Activated CD8-positive, alpha-beta memory T cell treated with anti-CD3 and anti-CD28 coated beads, Interleukin-2, amount 50 U/mL, for 24 hours (primary cell): ENCODE measurements around the gene FAM81A.
"Not testable (repeated sequence)": the region's sequence is repeated elsewhere in the genome, so short reads cannot be mapped to it uniquely, and the experiment has no call there.

Source experiments
- DNase-seq: peaks from one replicate; pipeline ENCODE4 v3.0.0-alpha.2; 2020; ENCODE audit errors: extremely low read depth

FAM81A gene

DNA sequence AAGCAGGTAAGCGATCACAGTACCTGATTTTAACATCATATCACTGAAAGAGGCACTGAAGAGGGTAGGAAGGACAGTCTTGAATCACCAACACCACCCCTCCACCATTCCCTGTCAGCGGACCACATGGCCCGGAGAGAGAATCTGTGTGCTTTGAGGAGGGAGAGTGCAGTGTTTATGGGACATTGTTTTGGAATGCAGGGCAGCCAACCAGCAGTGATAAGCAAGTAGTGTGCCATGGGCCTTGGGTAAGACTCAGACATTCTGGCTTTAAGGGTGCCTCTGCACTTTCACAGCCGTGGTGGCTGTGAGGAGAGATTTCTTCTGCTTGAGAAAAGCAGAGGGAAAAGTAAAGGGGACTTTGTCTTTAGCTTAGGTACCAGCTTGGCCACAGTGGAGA is 46.4 kb downstream of the FAM81A start:
- DNase-seq: no peak

DNA sequence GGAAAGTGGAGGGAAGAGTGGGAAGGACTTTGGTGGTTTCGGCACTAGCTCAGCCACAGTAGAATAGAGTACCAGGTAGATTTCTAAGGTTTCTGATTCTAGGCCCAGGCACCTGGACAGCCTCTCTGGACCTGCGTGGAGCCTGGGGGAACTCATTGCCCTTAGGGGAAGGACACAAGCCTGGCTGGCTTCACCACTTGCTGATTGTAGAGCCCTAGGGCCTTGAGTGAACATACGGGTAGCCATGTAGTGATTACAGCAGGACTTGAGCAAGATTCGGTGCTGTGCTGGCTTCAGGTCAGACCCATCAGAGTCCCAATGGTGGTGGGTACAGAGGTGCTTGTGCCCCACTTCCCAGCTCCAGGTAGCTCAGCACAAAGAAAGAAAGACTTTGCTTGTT is 47.0 kb downstream of the FAM81A start:
- DNase-seq: no peak

DNA sequence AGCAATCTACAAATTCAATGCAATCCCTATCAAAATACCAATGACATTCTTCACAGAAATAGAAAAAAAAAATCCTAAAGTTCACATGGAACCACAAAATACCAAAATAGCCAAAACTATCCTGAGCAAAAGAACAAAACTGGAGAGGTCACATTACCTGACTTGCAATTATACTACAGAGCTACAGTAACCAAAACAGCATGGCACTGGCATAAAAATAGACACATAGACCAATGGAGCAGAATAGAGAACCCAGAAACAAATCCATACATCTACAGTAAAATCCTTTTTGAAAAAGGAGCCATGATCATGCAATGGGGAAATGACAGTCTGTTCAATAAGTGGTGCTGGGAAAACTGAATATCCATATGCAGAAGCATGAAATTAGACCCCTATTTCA is 51.5 kb downstream of the FAM81A start:
- DNase-seq: not testable (repeated sequence)

DNA sequence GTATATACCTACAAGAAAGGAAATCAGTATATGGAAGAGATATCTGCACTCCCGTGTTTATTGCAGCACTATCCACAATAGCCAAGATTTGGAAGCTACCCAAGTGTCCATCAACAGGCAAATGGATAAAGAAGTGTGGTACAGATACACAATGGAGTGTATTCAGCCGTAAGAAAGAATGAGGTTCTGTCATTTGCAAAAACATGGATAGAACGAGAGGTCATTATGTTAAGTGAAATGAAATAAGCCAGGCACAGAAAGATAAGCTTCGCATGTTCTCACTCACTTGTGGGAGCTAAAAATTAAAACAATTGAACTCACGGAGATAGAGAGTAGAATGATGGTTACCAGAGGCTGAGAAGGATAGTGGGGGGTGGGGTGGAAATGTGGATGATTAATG is 53.1 kb downstream of the FAM81A start:
- DNase-seq: no peak

DNA sequence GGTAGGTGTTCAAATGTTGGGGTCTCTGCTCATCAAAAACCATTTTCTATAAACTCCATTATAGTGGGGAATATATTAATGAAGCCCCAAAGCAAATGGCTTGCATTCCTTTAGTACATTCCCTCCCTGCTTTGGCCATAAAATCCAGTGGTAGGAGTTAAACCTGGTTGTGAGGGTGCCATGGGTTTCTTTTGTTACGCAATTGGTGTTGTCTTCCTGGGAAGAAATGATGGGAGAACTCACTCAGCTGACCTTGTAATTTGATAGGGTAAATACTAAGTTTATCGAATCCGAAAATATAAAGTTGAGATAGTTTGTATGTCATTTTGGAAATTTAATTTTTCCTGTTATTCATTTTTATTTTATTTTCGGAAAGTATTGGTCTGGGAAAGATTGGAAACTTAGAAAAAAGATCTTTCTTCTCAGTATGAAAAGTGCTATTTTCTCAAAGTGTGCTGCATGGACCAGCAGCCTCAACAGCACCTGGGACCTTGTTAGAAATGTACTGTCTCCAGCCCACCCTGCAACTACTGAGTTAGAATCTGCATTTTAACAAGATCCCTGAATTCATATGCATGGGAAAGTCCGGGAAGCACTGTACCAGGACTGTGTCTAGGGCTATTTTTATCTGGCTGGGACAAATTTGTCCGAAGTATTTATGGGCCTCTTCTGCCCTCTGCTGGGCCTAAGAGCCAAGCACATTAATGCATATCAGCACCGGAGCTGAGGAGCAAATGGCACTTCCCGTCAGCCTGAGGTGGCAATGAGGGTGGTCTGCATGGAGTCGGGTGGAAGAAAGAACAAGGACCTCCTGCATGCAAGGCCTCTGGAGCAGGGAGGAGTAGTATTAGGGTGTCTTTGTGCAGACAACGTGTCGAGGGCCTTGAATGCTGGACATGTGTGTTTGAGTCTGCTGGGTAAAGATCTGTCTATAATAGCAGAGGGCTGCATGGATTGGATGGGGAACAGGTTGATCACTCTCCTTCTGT is 54.7 kb downstream of the FAM81A start:
- no peak for DNase-seq

DNA sequence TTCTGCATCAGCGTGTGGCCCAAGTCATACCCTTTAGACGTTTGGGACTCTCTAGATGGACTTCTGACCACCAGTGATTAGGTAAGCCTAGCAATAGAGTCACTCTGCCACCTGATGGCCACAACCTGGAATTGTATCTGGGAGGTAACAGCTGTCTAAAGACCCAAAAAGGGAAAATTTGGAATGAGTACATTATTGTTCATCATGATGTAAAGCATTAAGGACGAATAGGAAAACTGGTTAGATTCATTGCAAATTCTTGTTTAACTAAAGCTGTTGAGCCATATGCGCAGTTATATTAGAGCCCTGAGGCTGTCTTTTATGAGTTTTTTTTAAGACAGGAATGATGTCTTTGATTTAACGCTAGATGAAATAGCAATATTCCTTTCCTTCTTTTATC is 63.6 kb downstream of the FAM81A start:
- DNase-seq: no peak

DNA sequence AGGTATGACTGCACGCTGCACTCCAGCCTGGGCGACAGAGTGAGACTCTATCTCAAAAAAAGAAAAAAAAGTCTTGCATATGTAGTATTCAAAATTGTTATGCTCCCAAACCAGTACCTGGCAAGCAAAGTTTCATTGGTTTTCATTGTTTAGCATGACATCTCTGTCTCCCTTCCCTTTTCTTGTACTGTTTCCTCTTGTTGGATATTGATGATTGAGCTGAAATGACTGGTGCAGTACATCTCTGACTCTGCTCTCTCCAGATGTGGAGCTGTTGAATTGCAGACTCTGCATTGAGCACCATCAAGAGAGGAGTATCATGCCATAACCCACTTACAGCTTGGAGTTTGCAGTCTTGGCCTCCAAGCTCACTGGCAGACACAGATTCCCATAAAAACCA is 77.2 kb downstream of the FAM81A start:
- no peak for DNase-seq

DNA sequence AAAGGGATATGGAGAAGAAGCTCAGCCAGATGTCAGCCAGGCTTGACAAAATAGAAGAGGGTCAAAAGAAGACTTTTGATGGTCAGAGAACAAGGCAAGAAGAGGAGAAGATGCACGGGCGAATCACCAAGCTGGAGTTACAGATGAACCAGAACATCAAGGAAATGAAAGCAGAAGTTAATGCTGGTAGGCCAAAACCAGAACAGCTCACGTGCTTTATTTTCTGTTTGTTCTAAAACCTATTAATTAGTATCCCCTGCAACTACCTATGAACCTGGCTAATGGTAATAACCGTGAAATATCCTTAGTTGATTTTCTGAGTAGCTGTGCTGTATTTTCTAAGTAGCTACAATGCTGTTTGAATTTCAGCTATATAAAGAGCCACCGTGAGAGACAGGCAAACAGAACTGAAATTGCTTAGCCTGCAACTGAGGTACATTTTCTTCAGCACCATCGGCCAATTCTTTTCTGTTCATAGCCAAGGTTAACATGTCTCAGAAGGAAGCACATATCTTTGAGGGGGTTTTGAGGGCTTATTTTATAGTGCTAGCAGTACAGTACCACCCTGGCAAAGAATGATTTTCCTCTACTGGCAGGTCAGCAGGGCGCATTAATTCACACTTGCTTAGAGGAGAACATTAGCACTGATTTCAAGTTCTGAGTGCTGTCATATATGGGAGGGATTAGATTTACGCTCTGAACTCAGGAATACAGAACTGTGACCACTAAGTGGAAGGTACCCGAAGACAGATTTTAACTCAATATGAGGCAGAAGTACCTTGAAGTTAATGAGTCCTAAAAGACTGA is 78.9 kb downstream of the FAM81A start:
- DNase-seq: no peak

DNA sequence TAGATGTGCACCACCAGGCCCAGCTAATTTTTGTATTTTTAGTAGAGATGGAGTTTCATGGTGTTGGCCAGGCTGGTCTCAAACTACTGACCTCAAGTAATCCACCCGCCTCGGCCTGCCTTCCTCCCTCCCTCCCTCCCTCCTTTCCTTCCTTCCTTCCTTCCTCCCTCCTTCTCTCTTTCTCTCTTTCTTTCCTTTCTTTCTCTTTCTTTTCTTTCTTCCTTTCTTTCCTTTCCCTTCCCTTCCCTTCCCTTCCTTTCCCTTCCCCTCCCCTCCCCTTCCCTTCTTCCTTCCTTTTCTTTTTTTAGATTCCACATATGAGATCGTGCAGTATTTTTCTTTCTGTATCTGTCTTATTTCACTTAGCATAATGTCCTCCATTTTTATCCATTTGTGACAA is 81.3 kb downstream of the FAM81A start:
- no peak for DNase-seq

DNA sequence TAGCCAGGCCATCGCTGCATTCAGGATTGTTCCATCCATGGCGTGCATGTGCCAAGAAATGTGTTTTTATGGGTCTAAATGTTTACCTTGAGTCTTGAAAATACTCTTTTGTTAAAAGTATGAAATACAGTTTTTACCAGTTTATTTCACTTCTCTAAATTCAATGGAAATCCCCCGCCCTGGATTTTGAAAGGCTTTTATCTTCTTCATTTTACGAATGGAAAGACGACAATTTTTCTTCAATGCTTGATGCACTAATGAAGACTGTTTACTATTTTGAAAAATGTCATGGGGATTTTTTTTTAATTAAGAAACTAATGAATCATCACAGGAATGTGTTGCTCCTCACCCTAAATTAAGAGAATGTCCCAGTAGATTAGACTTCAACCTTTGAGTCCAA is 83.5 kb downstream of the FAM81A start:
- DNase-seq: no peak

DNA sequence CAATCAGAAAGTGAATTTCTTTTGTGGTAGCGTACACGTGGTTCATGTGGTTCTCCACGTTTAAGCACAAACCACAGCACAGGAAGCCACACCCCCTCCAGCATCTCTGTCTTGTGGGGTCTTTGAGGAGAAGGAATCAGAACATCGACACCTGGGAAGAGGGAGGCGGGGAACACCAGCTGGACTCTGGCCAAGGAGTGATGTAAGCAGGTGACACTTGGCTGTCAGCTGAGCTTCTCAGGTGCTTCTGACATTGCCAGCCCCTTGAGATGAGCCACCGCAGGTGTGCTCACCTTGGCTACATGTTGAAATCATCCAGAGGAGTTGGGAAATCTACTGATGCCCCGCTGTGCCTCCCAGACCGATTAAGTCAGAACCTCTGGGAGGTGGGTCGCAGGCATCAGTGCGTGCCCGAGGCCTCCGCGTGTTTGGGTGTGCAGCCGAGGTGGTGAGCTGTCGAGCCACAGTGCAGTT is 85.0 kb downstream of the FAM81A start:
- DNase-seq: no peak

DNA sequence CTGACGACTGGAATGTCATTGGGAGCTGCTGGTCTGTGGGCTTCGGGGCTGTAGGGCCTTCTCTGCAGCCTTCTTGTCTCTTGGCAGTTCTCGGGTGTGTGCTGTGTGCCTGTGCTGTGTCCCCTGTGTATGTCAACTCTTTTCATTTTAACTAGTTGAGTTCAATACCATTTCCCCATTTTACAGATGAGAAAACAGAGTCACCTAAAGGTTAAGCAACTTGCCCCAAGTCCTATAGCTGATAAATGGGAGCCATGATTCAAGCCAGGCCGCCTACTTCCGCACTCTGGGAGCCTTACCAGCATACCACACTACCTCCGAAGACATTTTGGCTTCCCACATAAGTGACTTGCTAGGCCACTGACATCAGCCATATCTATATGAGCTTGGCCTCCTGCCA is 85.7 kb downstream of the FAM81A start:
- no peak for DNase-seq

DNA sequence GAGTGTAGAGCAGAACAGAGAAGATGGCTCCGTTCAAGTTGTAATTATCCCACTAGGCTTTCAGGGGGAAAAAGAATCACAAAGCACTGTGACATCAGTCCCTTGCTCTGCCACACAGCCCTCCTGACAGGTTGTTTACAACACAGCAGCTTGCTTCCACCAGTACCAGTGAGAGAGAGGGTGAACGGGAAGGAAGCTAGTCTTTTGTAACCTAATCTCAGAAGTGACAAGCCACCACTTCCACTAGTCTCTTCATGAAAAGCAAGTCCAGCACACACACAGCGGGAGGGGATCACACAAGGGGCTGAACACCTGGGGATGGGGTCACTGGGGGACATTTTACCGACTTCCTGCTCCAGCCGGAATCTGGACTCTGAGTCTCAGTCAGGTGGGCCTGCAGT is 86.3 kb downstream of the FAM81A start:
- DNase-seq: no peak

DNA sequence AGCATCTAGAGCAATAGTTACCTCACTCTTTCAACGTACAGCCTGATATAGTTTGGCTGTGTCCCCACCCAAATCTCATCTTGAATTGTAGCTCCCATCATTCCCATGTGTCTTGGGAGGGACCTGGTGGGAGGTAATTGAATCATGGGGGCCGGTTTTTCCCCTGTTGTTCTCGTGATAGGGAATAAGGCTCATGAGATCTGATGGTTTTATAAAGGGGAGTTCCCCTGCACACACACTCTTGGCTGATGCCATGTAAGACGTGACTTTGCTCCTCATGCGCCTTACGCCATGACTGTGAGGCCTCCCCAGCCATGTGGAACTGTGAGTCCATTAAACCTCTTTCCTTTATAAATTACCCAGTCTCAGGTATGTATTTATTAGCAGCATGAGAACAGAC is 88.5 kb downstream of the FAM81A start:
- DNase-seq: not testable (repeated sequence)

DNA sequence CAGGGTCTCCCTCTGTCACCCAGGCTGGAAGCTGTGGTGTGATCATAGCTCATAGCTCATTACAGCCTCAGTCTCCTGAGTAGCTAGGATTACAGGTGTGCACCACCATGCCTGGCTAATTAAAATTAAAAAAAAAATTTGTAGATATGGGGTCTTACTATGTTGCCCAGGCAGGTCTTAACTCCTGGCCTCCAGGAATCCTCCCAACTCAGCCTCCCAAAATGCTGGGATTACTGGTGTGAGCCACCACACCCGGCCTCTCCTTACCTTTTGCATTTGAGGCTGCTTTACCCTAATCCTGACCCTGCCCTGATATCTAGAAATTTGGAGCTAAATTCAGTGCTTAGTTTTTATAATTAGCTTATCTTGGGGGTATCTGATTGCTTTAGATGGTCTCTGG is 90.4 kb downstream of the FAM81A start:
- DNase-seq: no peak

DNA sequence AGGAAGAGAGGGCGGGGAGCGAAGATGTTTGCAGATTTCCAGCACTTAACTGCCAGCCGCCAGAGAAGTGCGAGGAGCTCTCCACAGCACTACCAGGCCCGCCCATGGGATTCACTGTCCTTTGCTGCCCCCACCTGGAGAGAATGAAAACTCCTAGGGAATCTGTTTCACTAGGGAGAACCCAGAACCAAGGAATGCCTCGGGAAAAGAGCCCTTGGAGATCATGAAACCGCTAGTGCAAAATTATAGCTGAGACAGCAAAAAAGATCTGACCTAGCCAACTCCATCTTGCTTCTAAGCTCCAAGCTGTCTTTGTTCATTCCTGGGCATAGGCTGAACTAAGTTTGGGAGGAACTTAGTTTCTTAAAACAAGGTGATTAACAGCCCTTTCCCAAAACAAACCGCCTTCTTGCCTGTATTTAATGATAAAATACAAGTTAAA is 91.0 kb downstream of the FAM81A start:
- DNase-seq: peak; percentile 43

DNA sequence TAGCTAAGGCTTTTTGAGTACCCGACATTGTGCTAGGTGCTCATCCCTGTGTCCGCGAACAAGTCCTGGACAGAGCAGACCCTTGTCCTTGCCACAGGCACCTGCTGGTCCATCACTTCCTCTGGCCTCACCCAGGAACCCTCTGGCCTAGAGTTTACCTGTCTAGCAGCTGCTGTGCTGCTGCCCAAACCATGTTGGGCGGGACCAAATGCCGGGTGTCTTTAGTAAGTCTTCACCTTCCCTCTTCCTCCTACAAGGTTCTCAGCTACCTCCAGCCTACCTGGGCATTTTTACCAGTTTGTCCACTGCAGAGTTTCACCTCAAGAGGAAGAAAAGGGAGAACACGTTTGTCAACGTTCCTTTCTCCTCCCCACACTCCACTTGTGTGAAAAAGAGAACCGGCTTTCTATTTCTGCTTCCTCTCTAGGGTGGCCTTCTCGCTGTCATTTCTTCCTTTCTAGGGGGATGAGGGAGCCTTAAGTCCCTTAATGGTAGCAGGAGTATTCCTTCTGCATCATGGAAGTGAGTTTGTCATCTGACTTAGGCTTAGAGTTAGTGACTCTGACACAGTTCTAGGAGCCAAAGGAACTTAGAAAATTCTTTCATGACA is 93.2 kb downstream of the FAM81A start:
- no peak for DNase-seq

DNA sequence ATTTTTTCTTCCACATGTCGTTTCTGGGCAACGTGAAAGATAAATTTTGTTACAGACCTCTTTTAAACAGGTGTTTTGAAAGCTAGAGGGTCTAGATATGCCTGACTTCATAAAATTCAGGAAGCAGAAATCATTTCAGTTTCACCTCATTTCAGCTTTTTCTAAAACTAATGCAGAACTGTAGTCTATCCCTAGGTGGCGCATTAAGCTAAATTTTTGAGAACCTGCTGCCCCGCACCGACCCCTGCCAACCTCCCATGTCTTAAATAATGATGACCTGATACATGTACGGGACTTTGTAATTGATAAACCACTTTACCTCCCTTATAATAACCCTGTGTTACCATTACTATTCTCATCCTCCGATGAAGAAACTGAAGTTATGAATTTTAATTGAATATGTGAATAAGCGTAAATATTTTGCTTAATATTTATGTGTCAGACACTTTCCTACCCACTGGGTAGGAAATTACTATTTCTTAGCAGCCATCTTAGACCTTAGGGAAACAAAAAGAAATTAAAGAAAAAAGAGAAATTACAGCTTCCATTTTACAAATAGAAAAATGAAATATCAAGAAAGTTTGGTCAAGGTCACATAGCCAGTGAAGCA is 94.9 kb downstream of the FAM81A start:
- DNase-seq: no peak

DNA sequence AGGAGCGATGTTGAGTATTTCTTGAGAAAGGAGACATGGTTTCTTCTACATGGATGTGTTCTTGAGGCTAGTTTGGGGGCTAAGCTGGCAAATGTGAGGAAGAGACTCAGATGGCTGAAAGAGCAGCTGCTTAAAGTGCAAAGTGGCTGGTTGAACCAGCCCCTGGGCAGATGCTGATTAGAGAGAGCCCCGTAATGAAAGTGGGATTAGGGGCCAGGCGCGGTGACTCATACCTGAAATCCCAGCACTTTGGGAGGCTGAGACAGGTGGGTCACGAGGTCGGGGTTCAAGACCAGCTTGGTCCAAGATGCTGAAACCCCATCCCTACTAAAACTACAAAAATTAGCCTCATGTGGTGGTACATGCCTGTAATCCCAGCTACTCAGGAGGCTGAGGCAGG is 98.6 kb downstream of the FAM81A start:
- no peak for DNase-seq

DNA sequence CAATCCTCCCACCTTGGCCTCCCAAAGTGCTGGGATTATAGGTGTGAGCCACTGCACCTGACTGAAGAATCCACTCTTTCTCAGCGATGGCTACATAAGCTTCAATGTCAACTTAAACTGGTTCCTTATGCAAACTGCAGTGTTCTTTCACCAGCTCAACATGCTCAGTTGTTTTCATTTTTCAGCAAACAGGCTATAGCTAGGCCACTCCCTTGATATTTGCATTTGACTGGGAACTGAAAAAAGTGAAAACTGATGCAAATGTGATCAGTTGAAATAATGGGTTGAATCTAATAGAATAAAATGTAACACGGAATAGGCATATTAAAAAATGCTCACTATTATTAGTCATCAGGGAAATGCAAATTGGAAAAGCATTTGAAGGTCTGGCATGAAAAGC is 99.4 kb downstream of the FAM81A start:
- DNase-seq: no peak

DNA sequence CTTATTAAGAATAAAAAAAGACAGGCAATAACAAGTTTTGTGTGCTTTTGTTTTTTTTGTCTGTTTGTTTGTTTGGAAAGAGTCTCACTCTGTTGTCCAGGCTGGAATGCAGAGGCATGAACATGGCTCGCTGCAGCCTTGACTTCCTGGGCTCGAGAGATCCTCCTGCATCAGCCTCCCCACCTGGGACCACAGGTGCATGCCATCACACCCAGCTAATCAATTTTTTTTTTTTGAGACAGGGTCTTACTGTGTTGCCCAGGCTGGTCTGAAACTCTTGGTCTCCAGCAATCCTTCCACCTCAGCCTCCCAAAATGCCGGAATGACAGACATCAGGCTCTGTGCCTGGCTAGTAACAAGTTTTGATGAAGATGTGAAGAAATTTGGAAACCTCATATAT is 100.5 kb downstream of the FAM81A start:
- DNase-seq: no peak

DNA sequence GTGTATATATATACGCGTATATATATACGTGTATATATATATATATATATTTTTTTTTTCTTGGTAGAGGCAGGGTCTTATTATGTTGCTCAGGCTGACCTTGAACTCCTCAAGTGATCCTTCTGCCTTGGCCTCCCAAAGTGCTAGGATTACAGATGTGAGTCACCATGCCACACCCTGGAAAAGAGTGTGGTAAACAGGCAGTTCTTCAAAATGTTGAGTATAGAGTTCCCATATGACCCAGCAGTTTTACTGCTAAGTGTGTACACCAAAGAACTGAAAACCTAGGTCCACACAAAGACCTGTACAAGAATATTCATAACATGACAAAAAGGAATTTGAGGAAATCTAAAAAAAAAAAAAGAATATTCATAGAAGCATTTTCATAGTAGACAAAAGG is 101.8 kb downstream of the FAM81A start:
- no peak for DNase-seq
